Neuronal stem cell (in vitro differentiated cells): ENCODE data around the gene IQCE.

Experiments used
- DNase-seq: peaks from one replicate; pipeline ENCODE4 v3.0.0-alpha.2; 2013; ENCODE audit warnings: low spot score
- H2AFZ ChIP-seq: one replicate; pipeline ENCODE4 v1.6.1; 2013; ENCODE audit warnings: mild to moderate bottlenecking, low read length, inconsistent platforms
- H2AK5ac ChIP-seq: 2 replicates; pipeline ENCODE4 v1.6.1; 2013; ENCODE audit warnings: low read depth, mild to moderate bottlenecking, inconsistent platforms, low read length, moderate library complexity, mixed read lengths
- H2BK120ac ChIP-seq: 2 replicates; pipeline ENCODE4 v1.6.1; 2013; ENCODE audit warnings: low read depth, mild to moderate bottlenecking, inconsistent platforms, low read length, moderate library complexity, mixed read lengths
- H2BK12ac ChIP-seq: one replicate; pipeline ENCODE4 v1.6.1; 2013; ENCODE audit warnings: low read length, inconsistent platforms
- H2BK15ac ChIP-seq: 2 replicates; pipeline ENCODE4 v1.6.1; 2013; ENCODE audit warnings: mild to moderate bottlenecking, low read length, inconsistent platforms, mixed read lengths
- H2BK5ac ChIP-seq: one replicate; pipeline ENCODE4 v1.6.1; 2013; ENCODE audit warnings: inconsistent platforms, mild to moderate bottlenecking, low read length, moderate library complexity
- H3K14ac ChIP-seq: one replicate; pipeline ENCODE4 v1.6.1; 2013; ENCODE audit warnings: low read length, inconsistent platforms
- H3K18ac ChIP-seq: 2 replicates; pipeline ENCODE4 v1.6.1; 2013; ENCODE audit warnings: low read length, inconsistent platforms
- H3K23ac ChIP-seq: 2 replicates; pipeline ENCODE4 v1.6.1; 2013; ENCODE audit warnings: low read depth, mild to moderate bottlenecking, mixed read lengths, low read length, inconsistent platforms; ENCODE audit not compliant: poor library complexity
- H3K27ac ChIP-seq: replicated peaks from 3 replicates; pipeline ENCODE4 v1.5.1; 2013; ENCODE audit warnings: low read length, inconsistent platforms
- H3K27me3 ChIP-seq, 3 experiments: 2 replicates each; pipeline ENCODE4 v1.6.1; 2013; ENCODE audit warnings: low read length in 3 of 3, mild to moderate bottlenecking in 2 of 3, inconsistent platforms in 1 of 3, low read depth in 1 of 3, mixed read lengths in 1 of 3, moderate library complexity in 1 of 3; ENCODE audit not compliant: control insufficient read depth in 3 of 3, insufficient read depth in 3 of 3
- H3K36me3 ChIP-seq, 2 donors: replicated peaks in 1 of 2; 2 replicates each; pipeline ENCODE4 v1.6.1; 2013; ENCODE audit warnings: low read length in 2 of 2; ENCODE audit not compliant: control insufficient read depth in 2 of 2, insufficient read depth in 2 of 2
- H3K4ac ChIP-seq: 2 replicates; pipeline ENCODE4 v1.6.1; 2013; ENCODE audit warnings: inconsistent platforms, mild to moderate bottlenecking, low read length, moderate library complexity
- H3K4me1 ChIP-seq, 2 donors: 1 replicate in 1 of 2; 2 replicates in 1 of 2; pipeline ENCODE4 v1.6.1; 2013; ENCODE audit warnings: low read length in 2 of 2, low read depth in 1 of 2; ENCODE audit not compliant: control insufficient read depth in 2 of 2, insufficient read depth in 1 of 2
- H3K4me2 ChIP-seq: one replicate; pipeline ENCODE4 v1.6.1; 2013; ENCODE audit warnings: mild to moderate bottlenecking, low read length, inconsistent platforms; ENCODE audit not compliant: insufficient read depth, poor library complexity, severe bottlenecking
- H3K4me3 ChIP-seq, 2 donors: 2 replicates each; pipeline ENCODE4 v1.5.1; 2013; ENCODE audit warnings: low read length in 2 of 2, mild to moderate bottlenecking in 2 of 2, inconsistent platforms in 1 of 2, moderate library complexity in 1 of 2
- H3K79me1 ChIP-seq: one replicate; pipeline ENCODE4 v1.6.1; 2013; ENCODE audit warnings: low read depth, mild to moderate bottlenecking, inconsistent platforms, low read length, moderate library complexity
- H3K9ac ChIP-seq: one replicate; pipeline ENCODE4 v1.6.1; 2013; ENCODE audit warnings: mild to moderate bottlenecking, low read depth, low read length, inconsistent platforms; ENCODE audit not compliant: poor library complexity
- H3K9me3 ChIP-seq, 2 donors: replicated peaks in 1 of 2; 2 replicates each; pipeline versions ENCODE3 to v1.6.1; 2013; ENCODE audit warnings: low read length in 2 of 2, mild to moderate bottlenecking in 2 of 2, inconsistent platforms in 1 of 2, low read depth in 1 of 2, mixed read lengths in 1 of 2, moderate library complexity in 1 of 2; ENCODE audit not compliant: control insufficient read depth in 2 of 2, insufficient read depth in 1 of 2
- H4K8ac ChIP-seq: one replicate; pipeline ENCODE4 v1.6.1; 2013; ENCODE audit warnings: low read depth, mild to moderate bottlenecking, inconsistent platforms, low read length, moderate library complexity
- H4K91ac ChIP-seq: one replicate; pipeline ENCODE4 v1.6.1; 2013; ENCODE audit warnings: low read length, low read depth, mild to moderate bottlenecking, inconsistent platforms; ENCODE audit not compliant: poor library complexity
- WGBS, 2 donors: extraction: QIAGEN DNeasy Blood & Tissue Kit; methylation state at CpG; one replicate each; pipeline ENCODE4 v1.1.7; 2013; ENCODE audit warnings: missing lambda C conversion rate in 2 of 2, mixed read lengths in 1 of 2; ENCODE audit not compliant: insufficient read length in 2 of 2, insufficient replicate concordance in 1 of 2; ENCODE audit errors: extremely low coverage in 2 of 2; 5-methylcytosine and 5-hydroxymethylcytosine counted together

Gene IQCE

DNA sequence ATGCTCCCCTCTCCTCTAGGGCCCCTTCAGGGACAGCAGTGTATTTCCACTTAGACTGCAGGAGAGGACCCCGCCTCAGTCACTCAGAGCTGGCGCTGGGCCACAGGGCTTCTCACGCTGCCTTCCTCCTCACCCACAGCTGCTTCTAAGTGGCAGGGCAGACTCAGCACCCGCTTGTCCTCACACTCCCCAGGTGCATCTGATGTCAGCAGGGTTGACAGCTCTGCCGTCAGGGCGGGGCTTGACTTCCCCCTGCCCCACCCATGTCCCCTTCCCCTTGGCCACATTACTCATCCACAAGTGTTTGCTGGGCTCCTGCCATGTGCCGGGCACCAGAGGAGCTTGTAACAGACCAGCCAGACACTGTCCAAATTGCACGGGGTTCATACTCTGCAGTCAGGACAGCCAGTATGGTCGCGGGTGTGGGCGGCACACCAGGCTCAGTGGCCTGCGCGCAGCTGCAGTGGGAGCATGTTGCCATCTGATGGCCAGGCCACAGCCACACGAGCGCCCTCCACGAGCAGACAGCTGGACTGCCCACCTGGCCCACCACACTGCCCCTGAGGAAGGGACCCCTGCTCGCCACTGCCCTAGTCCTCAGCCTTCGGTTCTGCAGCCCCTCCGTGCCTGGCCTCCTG, 43.7 kb downstream of the IQCE start:
- H3K9ac ChIP-seq: peak overlapping the region; percentile 30
- H2BK12ac ChIP-seq: no peak overlapping the region
- no peaks in the 10 kb centered on the region for H3K27me3 ChIP-seq
- no peak overlapping the region for H3K27ac ChIP-seq
- H3K4ac ChIP-seq: no peak overlapping the region
- H3K4me2 ChIP-seq: no peak overlapping the region
- H3K23ac ChIP-seq: peak overlapping the region; percentile 55
- no peak overlapping the region for H2BK120ac ChIP-seq
- H2BK15ac ChIP-seq: no peak overlapping the region
- no peak for DNase-seq
- peaks cover 9 to 38% of the 10 kb centered on the region in 2 donors for H3K36me3 ChIP-seq
- peaks cover 1% of the 10 kb centered on the region for H3K79me1 ChIP-seq
- peak overlapping the region; percentile 88 for H3K18ac ChIP-seq
- H4K8ac ChIP-seq: peak overlapping the region; percentile 48
- H3K4me3 ChIP-seq: no peak overlapping the region
- no peaks in the 10 kb centered on the region for H3K9me3 ChIP-seq
- H2BK5ac ChIP-seq: peak overlapping the region; percentile 75
- no peak overlapping the region for H2AFZ ChIP-seq
- peaks cover under 1 to 10% of the 10 kb centered on the region in 2 donors for H3K4me1 ChIP-seq
- H3K14ac ChIP-seq: peak overlapping the region; percentile 75
- no peak overlapping the region for H4K91ac ChIP-seq
- peak overlapping the region; percentile 91 for H2AK5ac ChIP-seq
- no CpG with 5 or more reads among the region's 19 CpGs for WGBS, 2 donors

DNA sequence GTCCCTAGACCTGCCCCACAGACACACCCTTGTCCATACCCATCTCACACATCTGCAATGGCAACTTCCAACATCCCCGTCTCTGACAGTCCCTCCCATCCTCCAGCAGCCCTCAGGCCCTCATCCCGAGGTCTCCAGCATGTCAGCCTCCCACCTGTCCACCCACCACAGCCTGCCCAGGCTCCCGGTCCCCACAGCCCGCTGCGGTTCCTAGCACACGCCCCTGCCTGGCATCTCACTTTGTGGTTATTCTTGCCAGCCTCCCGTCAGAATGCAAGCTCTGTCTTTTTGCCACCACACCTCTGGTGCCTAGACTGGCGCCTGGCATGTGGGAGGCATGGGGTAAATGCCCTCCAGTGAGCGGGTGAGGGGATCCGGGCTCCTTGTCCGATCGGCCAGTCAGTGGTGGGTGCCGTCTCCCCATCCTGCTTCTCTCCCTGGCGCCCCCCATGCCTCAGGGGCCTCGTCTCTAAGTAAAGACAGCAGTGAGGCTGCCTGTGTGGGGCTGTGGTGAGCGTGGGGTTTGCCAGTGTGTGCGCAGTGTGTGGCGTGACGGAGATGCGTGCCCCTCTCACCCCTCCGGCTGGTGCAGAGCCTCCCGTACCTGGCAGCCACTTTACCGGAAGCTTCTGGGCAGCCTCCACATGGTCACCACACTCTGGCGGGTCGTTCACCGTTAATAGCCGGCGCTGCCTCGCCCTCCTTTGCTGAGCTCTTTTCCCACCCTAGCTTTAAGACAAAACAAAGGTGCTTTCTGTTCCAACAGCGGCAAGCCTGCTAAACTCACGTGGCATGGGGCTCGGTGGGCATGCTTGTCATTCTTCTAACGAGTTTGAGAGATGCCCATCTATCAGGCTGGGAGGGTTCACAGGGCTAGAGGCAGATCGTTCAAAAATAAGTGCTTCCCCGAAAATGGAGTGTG, 44.5 kb downstream of the IQCE start:
- no peak overlapping the region for H2BK15ac ChIP-seq
- no peak overlapping the region for H4K91ac ChIP-seq
- H3K4ac ChIP-seq: no peak overlapping the region
- H2BK12ac ChIP-seq: peak overlapping the region; percentile 79
- H3K27me3 ChIP-seq: no peaks in the 10 kb centered on the region
- peak overlapping the region; percentile 75 for H3K14ac ChIP-seq
- no peak overlapping the region for H3K27ac ChIP-seq
- no peak overlapping the region for H3K4me2 ChIP-seq
- peak overlapping the region; percentile 75 for H2BK5ac ChIP-seq
- WGBS, 2 donors: no CpG with 5 or more reads among the region's 35 CpGs
- peaks cover 1% of the 10 kb centered on the region for H3K79me1 ChIP-seq
- peak overlapping the region; percentile 30 for H3K9ac ChIP-seq
- H3K36me3 ChIP-seq: peaks cover 9 to 31% of the 10 kb centered on the region in 2 donors
- peak overlapping the region; percentile 91 for H2AK5ac ChIP-seq
- H3K18ac ChIP-seq: peak overlapping the region; percentile 88
- H3K4me3 ChIP-seq: no peak overlapping the region
- H4K8ac ChIP-seq: peak overlapping the region; percentile 57
- H3K9me3 ChIP-seq: no peaks in the 10 kb centered on the region
- DNase-seq: no peak
- peak overlapping the region; percentile 22 for H3K23ac ChIP-seq
- no peak overlapping the region for H2AFZ ChIP-seq
- peak overlapping the region; percentile 75 for H2BK120ac ChIP-seq
- peaks cover 8 to 13% of the 10 kb centered on the region in 2 donors for H3K4me1 ChIP-seq

DNA sequence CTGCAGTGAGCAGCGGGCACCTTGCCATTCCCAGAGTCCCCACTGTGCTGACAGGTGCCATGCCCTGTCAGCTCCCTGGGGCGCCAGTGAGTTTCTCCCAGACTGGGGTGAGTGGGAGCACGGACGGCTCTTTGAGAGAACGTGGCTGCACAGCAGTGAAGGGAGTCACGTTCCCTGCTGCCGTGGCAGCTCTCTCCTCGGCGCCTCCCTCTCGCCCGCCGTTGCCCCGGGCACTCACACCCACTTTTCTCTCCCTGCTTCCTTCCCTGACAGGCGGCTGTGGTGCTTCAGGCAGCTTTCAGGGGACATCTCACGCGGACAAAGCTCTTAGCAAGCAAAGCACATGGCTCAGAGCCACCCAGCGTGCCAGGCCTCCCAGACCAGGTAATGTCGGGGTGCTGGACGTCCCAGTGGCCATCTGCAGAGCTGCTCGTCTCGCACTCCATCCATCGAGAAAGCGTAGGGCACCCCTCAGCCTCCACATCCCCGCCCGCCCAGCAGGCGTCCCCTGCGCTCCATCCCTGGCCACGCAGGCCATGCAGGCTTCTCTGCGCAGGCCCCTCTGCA, 45.9 kb downstream of the IQCE start:
- Histone ChIP-seq H3K4ac (no peak overlapping the region), H3K14ac (no peak overlapping the region), H3K23ac (no peak overlapping the region), H3K4me2 (no peak overlapping the region), H3K18ac (no peak overlapping the region), H2AK5ac (peak overlapping the region; percentile 52), H2BK12ac (no peak overlapping the region), H3K4me1 (peaks cover 13 to 14% of the 10 kb centered on the region in 2 donors), H2AFZ (no peak overlapping the region), H3K36me3 (peaks cover 5 to 19% of the 10 kb centered on the region in 2 donors), H3K27me3 (no peaks in the 10 kb centered on the region), H2BK5ac (no peak overlapping the region), H2BK120ac (no peak overlapping the region), H2BK15ac (no peak overlapping the region), H3K9ac (no peak overlapping the region), H4K8ac (no peak overlapping the region), H4K91ac (no peak overlapping the region), H3K27ac (no peak overlapping the region), H3K4me3 (no peak overlapping the region), H3K9me3 (no peaks in the 10 kb centered on the region), H3K79me1 (peaks cover 1% of the 10 kb centered on the region)
- no CpG with 5 or more reads among the region's 29 CpGs for WGBS, 2 donors
- no peak for DNase-seq
